ENCODE results near the gene SLC17A3.

The SLC17A3 gene

DNA sequence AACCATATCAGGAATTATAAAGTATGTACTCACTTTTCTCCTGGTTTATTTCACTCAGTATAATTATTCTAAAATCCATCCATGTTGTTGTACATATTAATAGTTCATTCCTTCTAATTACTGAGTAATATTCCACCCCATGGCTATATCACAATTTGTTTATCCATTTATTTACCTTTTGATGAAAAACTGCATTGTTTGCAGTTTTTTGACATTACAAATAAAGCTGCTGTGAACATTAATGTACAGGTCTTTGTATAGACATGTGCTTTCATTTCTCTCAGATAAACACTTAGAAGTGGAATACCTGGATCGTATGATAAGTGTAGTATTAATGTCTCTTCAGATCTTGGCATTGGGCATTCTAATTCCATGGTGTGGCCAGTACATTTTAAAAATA is 4.2 kb downstream of the SLC17A3 start:
- no peaks in the 10 kb centered on the region for H3K36me3 ChIP-seq (ENCODE audit: insufficient read depth, low read length)
- H3K9ac ChIP-seq (ENCODE audit: low read depth, low read length): no peak overlapping the region
- peaks cover 9% of the 10 kb centered on the region for H3K27me3 ChIP-seq (ENCODE audit: control insufficient read depth, insufficient read depth, low read length)
- H3K4me1 ChIP-seq (ENCODE audit: control insufficient read depth, insufficient read depth, low read length): no peaks in the 10 kb centered on the region
- H3K4me3 ChIP-seq (ENCODE audit: low read length): no peak overlapping the region
- H3K4me2 ChIP-seq (ENCODE audit: low read length): no peak overlapping the region
- no peaks in the 10 kb centered on the region for H3K9me3 ChIP-seq (replicated peaks; ENCODE audit: low read length)

DNA sequence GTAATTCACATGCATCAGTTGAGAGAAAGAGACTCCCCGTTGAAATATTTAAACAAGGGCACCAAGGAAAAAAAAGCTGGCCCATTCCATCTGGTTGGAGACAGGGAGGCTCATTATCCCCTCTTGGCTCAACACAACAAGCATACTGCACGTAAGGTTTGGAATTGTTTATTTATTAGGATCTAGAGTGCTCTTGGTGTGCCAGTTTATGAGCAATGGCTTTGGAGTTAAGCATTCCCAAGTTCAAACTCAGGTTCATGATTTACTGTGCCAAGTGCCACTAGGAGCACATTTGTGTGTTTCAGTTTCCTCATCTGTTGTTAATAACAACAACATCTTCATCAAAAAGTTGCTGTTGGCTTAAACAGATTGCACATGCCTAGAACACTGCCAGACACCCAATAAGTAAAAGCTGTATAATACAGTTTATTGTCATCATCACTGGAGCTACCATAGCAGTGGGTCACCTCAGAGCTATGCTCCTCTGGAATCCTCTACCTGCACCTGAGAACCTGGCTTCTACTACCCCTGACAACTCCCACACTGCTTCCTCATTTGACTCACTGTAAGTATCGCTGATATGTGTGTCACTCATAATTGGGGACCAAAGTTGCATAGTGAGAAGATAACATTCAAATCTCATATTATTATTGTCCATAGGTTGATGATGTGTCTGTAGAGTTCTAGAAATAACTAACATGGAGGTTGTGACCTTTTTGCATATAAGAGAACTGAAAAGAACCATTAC is 5.4 kb downstream of the SLC17A3 start:
- Histone ChIP-seq H3K9ac (ENCODE audit: low read depth, low read length) (no peak overlapping the region), H3K27me3 (ENCODE audit: control insufficient read depth, insufficient read depth, low read length) (peaks cover 9% of the 10 kb centered on the region)

DNA sequence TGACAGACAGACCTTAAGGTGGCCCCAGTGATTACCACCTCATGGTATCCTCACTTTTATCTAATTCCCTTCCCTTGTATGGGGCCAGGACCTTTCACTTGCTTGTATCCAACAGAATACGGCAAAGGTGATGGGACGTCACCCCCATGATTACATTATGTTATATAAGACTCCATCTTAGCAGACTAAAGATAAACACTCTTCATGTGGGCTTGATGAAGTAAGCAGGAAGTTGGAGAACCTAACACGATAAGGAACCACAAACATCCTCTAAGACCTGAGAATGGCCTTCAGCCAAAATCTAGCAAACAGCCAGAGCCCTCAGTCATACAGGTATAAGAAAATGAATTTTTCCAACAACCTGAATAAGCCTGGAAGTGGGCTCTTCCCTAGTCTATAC is 8.0 kb downstream of the SLC17A3 start:
- Histone ChIP-seq H3K27me3 (ENCODE audit: control insufficient read depth, insufficient read depth, low read length) (peaks cover 4% of the 10 kb centered on the region), H3K4me2 (ENCODE audit: low read length) (no peak overlapping the region), H3K9ac (ENCODE audit: low read depth, low read length) (no peak overlapping the region), H3K36me3 (ENCODE audit: insufficient read depth, low read length) (no peaks in the 10 kb centered on the region), H3K4me3 (ENCODE audit: low read length) (no peak overlapping the region), H3K9me3 (replicated peaks; ENCODE audit: low read length) (no peaks in the 10 kb centered on the region), H3K4me1 (ENCODE audit: control insufficient read depth, insufficient read depth, low read length) (no peaks in the 10 kb centered on the region)

More for the DNA sequence above, 5.4 kb downstream of the SLC17A3 start:
- H3K4me3 ChIP-seq (ENCODE audit: low read length): no peak overlapping the region
- no peaks in the 10 kb centered on the region for H3K36me3 ChIP-seq (ENCODE audit: insufficient read depth, low read length)
- H3K4me2 ChIP-seq (ENCODE audit: low read length): no peak overlapping the region
- H3K9me3 ChIP-seq (replicated peaks; ENCODE audit: low read length): no peaks in the 10 kb centered on the region
- no peaks in the 10 kb centered on the region for H3K4me1 ChIP-seq (ENCODE audit: control insufficient read depth, insufficient read depth, low read length)

DNA sequence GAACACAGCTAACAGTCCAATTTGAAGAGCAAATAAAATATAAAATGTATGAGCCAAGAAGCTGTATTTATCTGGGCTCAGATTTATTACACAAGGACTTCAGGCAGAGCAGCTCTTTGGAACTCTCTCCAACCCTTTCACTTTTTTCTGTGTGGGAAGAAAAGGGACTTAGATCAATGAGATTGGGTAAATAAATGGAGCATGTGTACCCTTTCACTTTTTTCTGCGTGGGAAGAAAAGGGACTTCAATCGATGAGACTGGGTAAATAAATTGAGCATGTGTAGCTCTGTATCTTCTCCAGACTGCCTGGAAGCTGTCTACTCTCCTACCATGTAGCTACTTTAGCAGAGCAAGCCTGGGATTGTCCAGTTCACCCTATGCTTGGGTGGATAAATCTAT is 10.7 kb downstream of the SLC17A3 start:
- no peak overlapping the region for H3K4me3 ChIP-seq (ENCODE audit: low read length)
- H3K9me3 ChIP-seq (replicated peaks; ENCODE audit: low read length): no peaks in the 10 kb centered on the region
- no peaks in the 10 kb centered on the region for H3K36me3 ChIP-seq (ENCODE audit: insufficient read depth, low read length)
- H3K4me1 ChIP-seq (ENCODE audit: control insufficient read depth, insufficient read depth, low read length): no peaks in the 10 kb centered on the region
- peaks cover 3% of the 10 kb centered on the region for H3K27me3 ChIP-seq (ENCODE audit: control insufficient read depth, insufficient read depth, low read length)
- H3K4me2 ChIP-seq (ENCODE audit: low read length): no peak overlapping the region
- no peak overlapping the region for H3K9ac ChIP-seq (ENCODE audit: low read depth, low read length)

DNA sequence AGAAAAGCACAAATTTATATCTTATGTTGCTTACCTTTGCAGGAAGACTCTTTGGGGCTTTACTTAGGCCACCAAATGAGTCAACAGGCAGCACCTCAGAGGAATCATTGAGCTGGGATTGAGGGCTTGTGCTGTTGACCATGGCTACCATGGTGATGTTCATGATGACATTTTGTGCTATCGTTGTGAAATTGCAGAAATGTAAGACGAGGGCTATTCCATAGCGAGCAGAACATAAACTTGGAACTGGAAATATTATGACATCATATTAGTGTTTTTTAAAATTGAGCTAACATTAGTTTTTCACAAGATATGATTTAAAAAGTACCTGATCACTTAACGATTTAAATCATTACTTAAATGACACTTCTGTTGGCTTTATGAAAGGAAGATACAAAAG is 11.8 kb downstream of the SLC17A3 start:
- Histone ChIP-seq H3K4me3 (ENCODE audit: low read length) (no peak overlapping the region), H3K36me3 (ENCODE audit: insufficient read depth, low read length) (no peaks in the 10 kb centered on the region), H3K9me3 (replicated peaks; ENCODE audit: low read length) (no peaks in the 10 kb centered on the region), H3K27me3 (ENCODE audit: control insufficient read depth, insufficient read depth, low read length) (no peaks in the 10 kb centered on the region), H3K4me2 (ENCODE audit: low read length) (no peak overlapping the region), H3K9ac (ENCODE audit: low read depth, low read length) (no peak overlapping the region), H3K4me1 (ENCODE audit: control insufficient read depth, insufficient read depth, low read length) (no peaks in the 10 kb centered on the region)

DNA sequence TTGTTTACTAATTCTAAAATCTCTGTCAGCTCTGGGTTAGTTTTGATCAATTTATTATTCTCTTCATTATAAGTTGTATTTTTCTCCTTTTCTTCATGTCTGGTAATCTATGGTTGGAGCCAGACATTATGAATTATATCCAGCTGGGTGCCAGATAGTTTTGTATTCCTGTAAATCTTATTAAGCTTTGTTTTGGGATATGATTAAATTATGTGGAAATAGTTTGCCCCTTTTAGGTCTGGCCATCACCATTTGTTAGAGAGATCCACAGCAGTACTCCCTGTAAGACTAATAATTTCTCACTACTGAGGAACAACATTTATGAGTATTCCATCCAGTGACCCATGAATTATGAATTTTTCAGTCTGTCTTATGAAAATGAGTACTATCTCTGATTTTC is 21.3 kb downstream of the SLC17A3 start:
- H3K4me2 ChIP-seq (ENCODE audit: low read length): no peak overlapping the region
- no peak overlapping the region for H3K9ac ChIP-seq (ENCODE audit: low read depth, low read length)
- no peak overlapping the region for H3K4me3 ChIP-seq (ENCODE audit: low read length)
- H3K9me3 ChIP-seq (replicated peaks; ENCODE audit: low read length): no peaks in the 10 kb centered on the region
- no peaks in the 10 kb centered on the region for H3K4me1 ChIP-seq (ENCODE audit: control insufficient read depth, insufficient read depth, low read length)
- peaks cover 15% of the 10 kb centered on the region for H3K27me3 ChIP-seq (ENCODE audit: control insufficient read depth, insufficient read depth, low read length)
- H3K36me3 ChIP-seq (ENCODE audit: insufficient read depth, low read length): no peaks in the 10 kb centered on the region

DNA sequence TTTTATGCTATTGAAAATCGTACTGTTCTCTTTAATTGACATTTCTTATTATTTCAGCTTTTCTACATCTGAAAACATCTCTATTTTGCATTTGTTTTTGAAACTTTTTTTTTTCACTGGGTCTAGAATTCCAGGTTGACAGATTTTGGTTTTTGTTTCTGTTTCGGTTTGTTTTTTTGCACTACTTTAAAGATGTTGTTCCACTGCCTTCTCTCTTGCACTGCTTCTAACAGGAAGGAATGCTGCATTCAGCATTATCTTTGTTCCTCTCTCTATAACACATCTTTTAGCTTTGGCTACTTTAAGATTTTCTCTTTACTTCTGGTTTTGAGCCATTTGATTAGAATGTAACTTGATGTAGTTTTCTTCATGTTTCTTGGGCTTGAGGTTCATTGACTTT is 22.1 kb downstream of the SLC17A3 start:
- H3K36me3 ChIP-seq (ENCODE audit: insufficient read depth, low read length): no peaks in the 10 kb centered on the region
- no peak overlapping the region for H3K4me3 ChIP-seq (ENCODE audit: low read length)
- H3K4me2 ChIP-seq (ENCODE audit: low read length): no peak overlapping the region
- no peaks in the 10 kb centered on the region for H3K9me3 ChIP-seq (replicated peaks; ENCODE audit: low read length)
- no peak overlapping the region for H3K9ac ChIP-seq (ENCODE audit: low read depth, low read length)
- H3K27me3 ChIP-seq (ENCODE audit: control insufficient read depth, insufficient read depth, low read length): peaks cover 15% of the 10 kb centered on the region
- H3K4me1 ChIP-seq (ENCODE audit: control insufficient read depth, insufficient read depth, low read length): no peaks in the 10 kb centered on the region

DNA sequence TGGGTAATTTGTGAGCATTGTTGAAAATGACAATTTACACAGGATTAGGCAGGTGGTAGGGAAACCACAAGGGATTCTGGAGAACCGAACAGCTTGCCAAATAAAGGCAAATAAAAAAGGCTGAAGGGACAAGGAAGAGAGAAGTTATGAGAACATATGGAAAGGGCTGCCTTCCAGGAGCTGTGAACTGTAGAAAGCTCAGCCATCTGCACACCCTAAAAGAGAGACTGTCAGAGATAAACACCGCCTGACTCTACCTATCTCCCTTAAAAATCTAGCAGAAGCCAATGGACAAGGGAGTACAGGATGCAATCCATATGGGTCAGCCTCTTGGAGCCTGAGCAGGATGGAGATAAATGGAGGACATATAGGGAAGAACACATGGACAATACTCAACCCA is 29.5 kb downstream of the SLC17A3 start:
- Histone ChIP-seq H3K36me3 (ENCODE audit: insufficient read depth, low read length) (no peaks in the 10 kb centered on the region), H3K9me3 (replicated peaks; ENCODE audit: low read length) (no peaks in the 10 kb centered on the region), H3K4me3 (ENCODE audit: low read length) (no peak overlapping the region), H3K27me3 (ENCODE audit: control insufficient read depth, insufficient read depth, low read length) (peaks cover 7% of the 10 kb centered on the region), H3K9ac (ENCODE audit: low read depth, low read length) (no peak overlapping the region), H3K4me1 (ENCODE audit: control insufficient read depth, insufficient read depth, low read length) (no peaks in the 10 kb centered on the region), H3K4me2 (ENCODE audit: low read length) (no peak overlapping the region)

DNA sequence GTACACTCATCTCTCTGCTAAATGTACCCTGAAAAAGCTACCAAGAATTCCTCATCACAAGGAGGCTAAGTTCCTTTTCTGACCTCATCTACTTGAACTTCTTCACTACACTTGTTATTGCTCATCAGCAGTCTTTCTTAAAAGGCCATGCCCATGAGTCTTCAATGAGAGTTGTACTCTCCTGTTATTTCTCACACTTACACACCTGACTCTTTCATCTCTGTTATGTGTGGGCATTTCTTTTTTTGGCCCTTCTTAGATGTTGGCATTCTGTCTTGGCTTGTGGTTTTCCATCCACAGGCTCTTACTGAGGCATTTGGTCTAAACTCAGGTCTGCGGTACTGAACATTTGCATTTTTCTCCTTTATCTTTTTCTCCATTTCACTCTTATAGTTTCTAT is 31.5 kb downstream of the SLC17A3 start:
- Histone ChIP-seq H3K9me3 (replicated peaks; ENCODE audit: low read length) (no peaks in the 10 kb centered on the region), H3K4me2 (ENCODE audit: low read length) (no peak overlapping the region), H3K4me1 (ENCODE audit: control insufficient read depth, insufficient read depth, low read length) (no peaks in the 10 kb centered on the region), H3K9ac (ENCODE audit: low read depth, low read length) (no peak overlapping the region), H3K4me3 (ENCODE audit: low read length) (no peak overlapping the region), H3K27me3 (ENCODE audit: control insufficient read depth, insufficient read depth, low read length) (peaks cover 4% of the 10 kb centered on the region), H3K36me3 (ENCODE audit: insufficient read depth, low read length) (no peaks in the 10 kb centered on the region)

DNA sequence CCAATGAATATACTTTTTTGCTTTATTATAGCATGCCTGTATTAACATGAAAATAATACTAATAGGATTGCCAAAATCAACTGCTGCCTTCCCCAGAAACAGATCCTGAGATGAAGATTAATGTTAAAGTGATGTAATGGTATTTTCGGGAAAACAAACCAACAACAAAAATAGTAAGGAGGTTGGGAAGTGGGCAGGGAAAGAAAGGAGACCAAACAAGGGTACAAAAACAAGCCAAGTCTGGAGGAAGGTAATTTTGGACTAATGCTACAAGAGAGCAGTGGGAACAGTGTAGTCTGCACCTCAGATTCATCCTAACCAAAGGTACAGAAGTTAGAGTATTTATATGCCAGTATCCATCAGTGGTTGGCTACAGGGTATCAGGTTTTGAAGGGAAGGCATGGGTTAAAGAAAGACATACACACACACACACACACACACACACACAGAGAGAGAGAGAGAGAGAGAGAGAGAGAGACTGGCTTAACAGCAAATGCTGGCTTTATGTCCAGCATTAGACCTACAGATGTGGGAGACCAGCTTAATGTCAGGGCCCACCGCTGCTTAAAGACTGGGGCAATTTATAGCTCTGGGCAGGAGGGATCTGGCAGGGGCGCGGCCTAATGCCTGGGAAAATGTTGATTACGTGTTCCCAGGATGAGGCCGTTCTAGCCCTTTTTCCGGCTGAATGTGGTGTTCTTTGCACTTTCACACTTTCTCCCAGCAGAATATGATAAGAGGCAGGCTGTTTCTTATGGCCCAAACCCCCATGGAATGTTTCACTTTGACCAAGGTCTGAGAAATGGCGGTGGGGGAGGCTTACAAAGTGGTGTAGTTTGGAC is 38.4 kb downstream of the SLC17A3 start:
- Histone ChIP-seq H3K9me3 (replicated peaks; ENCODE audit: low read length) (no peaks in the 10 kb centered on the region), H3K9ac (ENCODE audit: low read depth, low read length) (no peak overlapping the region), H3K27me3 (ENCODE audit: control insufficient read depth, insufficient read depth, low read length) (peaks cover 4% of the 10 kb centered on the region), H3K4me1 (ENCODE audit: control insufficient read depth, insufficient read depth, low read length) (no peaks in the 10 kb centered on the region), H3K4me2 (ENCODE audit: low read length) (no peak overlapping the region), H3K4me3 (ENCODE audit: low read length) (no peak overlapping the region), H3K36me3 (ENCODE audit: insufficient read depth, low read length) (no peaks in the 10 kb centered on the region)

DNA sequence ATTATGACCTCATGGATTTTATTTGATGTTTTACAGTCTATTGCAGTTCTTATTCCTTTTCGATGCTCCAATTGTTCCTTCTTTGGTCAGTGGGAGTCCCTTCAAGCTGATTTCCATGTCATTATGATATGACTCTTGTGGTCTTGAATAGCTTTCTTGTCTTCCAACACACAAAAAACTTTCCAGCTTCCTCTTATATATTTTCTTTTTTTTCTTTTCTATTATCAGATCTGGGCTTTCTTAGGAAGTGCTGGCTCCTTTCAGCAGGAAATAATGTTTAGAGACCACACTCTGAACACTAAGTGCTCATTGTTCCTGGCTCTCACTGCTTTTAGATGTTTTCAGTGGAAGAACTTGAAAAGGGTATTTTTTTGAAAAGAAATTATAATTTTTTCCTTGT is 39.1 kb downstream of the SLC17A3 start:
- Histone ChIP-seq H3K4me2 (ENCODE audit: low read length) (no peak overlapping the region), H3K27me3 (ENCODE audit: control insufficient read depth, insufficient read depth, low read length) (peaks cover 4% of the 10 kb centered on the region), H3K4me1 (ENCODE audit: control insufficient read depth, insufficient read depth, low read length) (no peaks in the 10 kb centered on the region), H3K9ac (ENCODE audit: low read depth, low read length) (no peak overlapping the region), H3K36me3 (ENCODE audit: insufficient read depth, low read length) (no peaks in the 10 kb centered on the region), H3K9me3 (replicated peaks; ENCODE audit: low read length) (no peaks in the 10 kb centered on the region), H3K4me3 (ENCODE audit: low read length) (no peak overlapping the region)

DNA sequence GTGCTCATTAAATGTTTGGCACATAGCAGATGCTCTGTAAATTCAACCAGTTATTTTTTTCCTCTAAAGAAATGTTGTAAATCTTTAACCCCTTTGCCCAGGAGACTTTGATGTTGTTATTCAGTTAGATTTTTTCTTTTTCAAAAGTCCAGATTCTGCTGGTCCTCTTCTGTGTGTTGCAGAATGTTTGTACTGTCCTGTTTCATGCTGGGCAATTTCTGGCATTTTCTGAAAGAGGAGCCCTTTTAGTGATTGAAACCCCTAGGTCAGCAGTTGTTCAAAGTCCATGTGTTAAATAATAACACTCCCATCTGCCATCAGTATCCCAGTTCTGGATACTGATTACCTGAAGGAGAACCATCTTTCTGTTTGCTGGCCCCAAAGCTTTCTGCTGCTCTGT is 40.9 kb downstream of the SLC17A3 start:
- Histone ChIP-seq H3K36me3 (ENCODE audit: insufficient read depth, low read length) (no peaks in the 10 kb centered on the region), H3K9ac (ENCODE audit: low read depth, low read length) (no peak overlapping the region), H3K27me3 (ENCODE audit: control insufficient read depth, insufficient read depth, low read length) (peaks cover 4% of the 10 kb centered on the region), H3K4me2 (ENCODE audit: low read length) (no peak overlapping the region), H3K4me3 (ENCODE audit: low read length) (no peak overlapping the region), H3K9me3 (replicated peaks; ENCODE audit: low read length) (no peaks in the 10 kb centered on the region), H3K4me1 (ENCODE audit: control insufficient read depth, insufficient read depth, low read length) (no peaks in the 10 kb centered on the region)

Data from skeletal muscle satellite cell (primary cell).